IPS DF 19.7 (cell line): ENCODE data around the gene FOXD2.

Experiments used
- DNase-seq: peaks from one replicate; pipeline ENCODE4 v3.0.0-alpha.2; 2013; ENCODE audit warnings: low read depth, low spot score

The FOXD2 gene

DNA sequence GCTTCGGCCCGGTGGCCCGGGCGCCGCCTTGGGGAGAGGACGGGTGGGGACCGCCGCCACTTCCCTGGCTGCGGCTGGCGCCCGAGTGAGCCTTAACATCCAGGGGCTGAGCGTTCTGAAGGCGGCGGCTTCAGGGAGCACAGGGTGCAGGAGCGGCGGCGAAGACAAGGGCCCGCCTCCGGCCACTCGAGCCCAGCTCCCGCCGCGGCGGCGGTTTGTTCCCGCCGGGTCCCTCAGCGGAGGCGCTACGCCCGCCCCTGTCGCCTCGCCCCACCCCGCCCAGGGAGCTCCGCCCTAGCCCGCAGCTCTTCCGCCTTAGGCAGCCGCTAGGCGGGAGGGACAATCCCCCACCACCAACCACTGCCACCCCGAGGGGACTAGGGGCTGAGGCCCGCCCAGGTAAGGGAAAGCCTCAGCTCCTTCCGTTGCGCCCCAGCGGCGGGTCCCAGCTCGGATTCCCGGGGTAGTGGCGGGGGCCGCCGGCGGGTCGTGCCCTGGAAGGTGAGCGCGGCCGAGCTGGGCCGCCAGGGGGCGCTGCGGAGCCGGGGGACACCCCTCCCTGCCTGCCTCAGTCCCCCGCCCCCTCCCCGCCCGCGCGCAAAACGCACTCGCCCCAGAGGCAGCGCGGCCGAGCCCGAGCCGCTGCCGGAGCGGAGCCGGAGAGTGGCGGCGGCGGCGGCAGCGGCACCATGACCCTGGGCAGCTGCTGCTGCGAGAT, at the start of gene FOXD2:
FOXD2 (plus strand) TSS at position 598 of the 718 bp plus-strand sequence; CDS start at position 690, 92 bp downstream.
- DNase-seq: no peak

- peak; percentile 28 for DNase-seq
Observed at GRCh38 chr1:47388891-47389238, 49.0 kb upstream of the FOXD2 start.

DNA sequence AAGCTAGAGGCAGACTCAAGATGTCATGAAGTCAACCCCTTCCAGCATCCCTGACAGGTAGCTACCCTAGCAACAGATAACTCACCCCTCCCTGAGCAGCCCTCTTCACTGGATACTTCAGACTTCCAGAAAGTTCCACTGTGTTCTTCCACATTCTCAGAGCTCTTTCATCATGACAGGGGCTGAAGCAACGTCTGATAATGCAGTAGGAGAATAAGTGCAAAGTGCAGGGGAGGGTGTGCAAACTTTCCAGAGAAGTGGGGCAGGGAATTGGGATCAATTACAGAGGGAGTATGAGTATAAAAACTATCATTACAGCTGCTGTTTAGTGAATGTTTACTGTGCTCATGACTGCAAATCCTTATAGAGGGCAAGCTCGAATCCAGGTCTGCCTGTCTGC, 48.1 kb upstream of the FOXD2 start:
- DNase-seq: no peak

- DNase-seq: no peak
Observed at GRCh38 chr1:47390843-47391242, 47.0 kb upstream of the FOXD2 start.

- DNase-seq: no peak
Observed at GRCh38 chr1:47393141-47393540, 44.7 kb upstream of the FOXD2 start.

DNA sequence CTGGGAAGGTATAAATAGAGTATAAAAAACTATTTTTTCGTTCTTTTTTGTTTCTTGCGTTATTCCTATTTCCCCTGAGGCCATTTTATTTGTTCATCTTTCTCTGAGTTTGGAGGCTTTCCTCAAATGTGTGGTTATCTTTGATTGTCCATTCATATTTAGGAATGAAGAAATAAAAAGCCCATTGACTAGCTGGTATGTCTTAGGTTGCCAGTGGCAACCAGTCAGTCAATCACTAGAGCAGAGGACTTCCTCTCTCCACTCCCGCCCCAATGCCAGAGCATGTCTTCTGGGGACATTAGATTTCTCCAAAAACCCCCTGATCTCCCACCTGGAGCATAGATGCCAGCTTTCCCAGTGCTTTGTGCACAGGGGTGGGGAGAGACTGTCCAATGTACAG, 42.4 kb upstream of the FOXD2 start:
- DNase-seq: no peak

GRCh38 chr1:47396671-47397196, 41.1 kb upstream of the FOXD2 start:
- DNase-seq: no peak

DNA sequence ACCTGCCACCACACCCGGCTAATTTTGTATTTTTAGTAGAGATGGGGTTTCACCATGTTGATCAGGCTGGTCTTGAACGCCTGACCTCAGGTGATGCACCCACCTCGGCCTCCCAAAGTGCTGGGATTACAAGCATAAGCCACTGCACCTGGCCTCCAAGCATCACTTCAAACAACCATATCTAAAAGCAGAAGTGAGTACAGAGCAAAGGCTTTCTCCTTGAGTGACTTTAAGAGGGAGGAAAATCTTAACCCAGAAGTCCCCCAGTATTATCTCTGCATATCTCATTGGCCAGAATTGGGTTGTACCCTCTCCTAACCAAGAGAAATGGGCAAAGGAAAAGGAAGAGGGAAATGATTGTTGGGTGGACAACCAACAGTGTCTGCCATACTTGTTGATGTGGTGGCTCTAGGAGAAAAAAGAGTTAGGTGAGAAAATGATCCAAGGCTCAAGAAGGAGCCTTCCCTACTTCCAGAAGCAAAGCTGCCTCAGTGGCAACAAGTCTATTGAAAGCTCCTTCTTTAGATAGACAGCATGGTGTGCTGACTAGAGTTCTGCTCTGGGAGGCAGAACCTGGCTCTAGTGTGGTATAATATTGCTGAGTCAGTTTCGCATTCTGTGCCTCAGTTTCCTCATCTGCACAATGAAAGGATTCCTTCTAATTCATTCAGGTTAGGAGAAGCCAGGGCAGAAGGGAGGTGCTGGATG, 38.6 kb upstream of the FOXD2 start:
- no peak for DNase-seq

GRCh38 chr1:47399846-47400155, 38.0 kb upstream of the FOXD2 start:
- no peak for DNase-seq

DNA sequence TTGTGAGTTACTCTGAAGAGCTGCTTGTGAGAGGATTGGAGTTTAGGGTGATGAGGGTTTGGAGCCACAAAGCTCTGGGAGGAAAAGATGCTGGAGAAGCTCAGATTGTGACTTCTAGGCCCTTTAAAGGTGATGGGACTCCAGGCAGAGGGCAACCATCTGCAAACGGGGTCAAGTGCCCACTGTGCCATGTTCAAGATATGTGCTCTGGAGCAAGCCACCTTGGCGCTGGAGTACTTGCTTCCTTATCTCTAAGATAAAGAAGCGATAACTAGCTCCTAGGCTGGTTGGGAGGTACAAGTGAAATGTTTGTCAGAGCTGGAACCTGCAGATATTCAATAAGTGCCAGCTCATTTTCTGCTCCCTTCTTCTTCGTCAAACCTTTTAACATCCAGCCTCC, 36.1 kb upstream of the FOXD2 start:
- DNase-seq: no peak

DNA sequence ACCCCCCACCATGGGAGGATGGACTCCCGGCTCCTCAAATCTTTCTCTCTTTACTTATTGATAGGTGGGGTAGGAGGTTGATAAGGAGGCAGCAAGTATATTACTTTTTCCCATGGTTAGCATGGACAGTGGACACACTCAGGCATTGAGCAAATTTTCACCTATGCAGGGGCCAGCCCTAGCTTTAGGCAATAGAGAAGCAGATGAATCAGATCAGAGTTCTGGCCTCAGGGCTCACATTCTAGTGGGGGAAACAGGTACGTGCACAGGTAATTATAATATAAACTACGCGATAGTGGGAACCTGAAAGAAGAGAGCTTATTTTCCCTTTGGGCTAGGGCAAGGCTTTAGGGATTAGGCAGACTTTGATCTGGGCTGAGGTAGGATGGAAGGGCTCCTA, 35.3 kb upstream of the FOXD2 start:
- DNase-seq: no peak

GRCh38 chr1:47403321-47403910, 34.4 kb upstream of the FOXD2 start:
- no peak for DNase-seq

GRCh38 chr1:47405697-47406096, 32.1 kb upstream of the FOXD2 start:
- no peak for DNase-seq

DNA sequence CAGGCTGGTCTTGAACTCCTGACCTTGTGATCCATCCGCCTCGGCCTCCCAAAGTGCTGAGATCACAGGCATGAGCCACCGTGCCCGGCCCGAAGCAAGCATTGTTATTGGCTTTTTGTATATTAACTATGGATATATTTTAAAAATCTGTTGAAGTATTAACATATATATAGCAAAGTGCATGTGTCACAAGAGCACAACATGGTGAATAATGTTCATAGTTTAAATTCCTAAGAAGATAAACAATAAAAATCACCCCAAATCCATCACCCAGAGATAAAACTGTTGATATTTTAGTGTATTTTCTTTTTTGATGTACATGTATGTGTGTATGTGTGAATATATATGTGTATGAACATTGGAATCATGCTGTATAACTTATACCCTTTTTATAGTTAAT, 30.9 kb upstream of the FOXD2 start:
- DNase-seq: no peak

DNA sequence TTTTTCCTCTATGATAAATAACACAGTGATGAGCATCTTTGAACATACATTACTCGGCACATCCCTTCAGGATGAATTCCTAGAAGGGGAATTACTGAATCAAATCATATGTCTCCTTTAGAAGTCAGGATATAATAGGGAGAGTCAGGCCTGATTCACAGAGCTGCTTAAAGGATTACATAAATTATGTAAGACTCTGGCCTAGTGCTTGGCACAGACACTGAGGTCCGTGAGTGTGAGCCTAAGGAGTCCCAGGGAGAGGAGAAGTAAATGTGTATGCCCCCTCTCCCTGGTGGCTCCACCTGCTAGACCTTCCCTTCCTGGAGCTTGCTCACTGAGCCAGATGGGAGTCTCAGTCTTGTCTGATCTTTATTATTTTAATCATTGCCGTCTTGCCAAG, 30.4 kb upstream of the FOXD2 start:
- DNase-seq: no peak

GRCh38 chr1:47409311-47410067, 28.4 kb upstream of the FOXD2 start:
- DNase-seq: no peak

GRCh38 chr1:47410068-47410455, 27.8 kb upstream of the FOXD2 start:
- no peak for DNase-seq

DNA sequence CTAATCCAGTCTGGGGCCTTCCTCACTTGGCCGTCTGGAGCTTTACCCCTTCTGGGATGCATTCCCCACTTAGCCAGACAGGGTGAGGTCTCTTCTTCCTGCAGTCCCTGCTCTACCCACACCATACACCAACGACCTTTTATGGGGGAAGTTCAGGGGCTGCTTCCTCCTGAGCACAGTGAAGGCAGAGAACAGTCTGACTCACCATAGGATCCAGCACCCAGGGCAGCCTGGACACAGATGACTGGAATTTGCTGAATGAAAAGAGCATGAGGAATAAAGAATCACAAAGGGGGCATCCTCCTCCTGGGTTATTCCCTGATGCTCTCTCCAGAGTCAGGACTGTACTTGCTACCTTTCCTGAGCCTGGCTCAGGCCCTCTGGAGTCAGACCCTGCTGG, 26.4 kb upstream of the FOXD2 start:
- DNase-seq: no peak

GRCh38 chr1:47412437-47412836, 25.4 kb upstream of the FOXD2 start:
- no peak for DNase-seq

GRCh38 chr1:47415728-47416318, 22.0 kb upstream of the FOXD2 start, which contains the start of gene FOXE3:
Gene FOXE3, plus strand, starts transcription at chr1:47416285. Its CDS starts 31 bp downstream, at chr1:47416316.
- DNase-seq: no peak

GRCh38 chr1:47416319-47417169, 21.3 kb upstream of the FOXD2 start:
- DNase-seq: no peak
